ENCODE data around the gene LRRC10B. TPM values are rescaled to one million over a fixed set of nuclear protein-coding genes. Genes with fewer than 3 reads are reported as not detected.

The LRRC10B gene
- total and polyA plus RNA-seq, 2 donors = 2.7 TPM; not detected in 1

DNA sequence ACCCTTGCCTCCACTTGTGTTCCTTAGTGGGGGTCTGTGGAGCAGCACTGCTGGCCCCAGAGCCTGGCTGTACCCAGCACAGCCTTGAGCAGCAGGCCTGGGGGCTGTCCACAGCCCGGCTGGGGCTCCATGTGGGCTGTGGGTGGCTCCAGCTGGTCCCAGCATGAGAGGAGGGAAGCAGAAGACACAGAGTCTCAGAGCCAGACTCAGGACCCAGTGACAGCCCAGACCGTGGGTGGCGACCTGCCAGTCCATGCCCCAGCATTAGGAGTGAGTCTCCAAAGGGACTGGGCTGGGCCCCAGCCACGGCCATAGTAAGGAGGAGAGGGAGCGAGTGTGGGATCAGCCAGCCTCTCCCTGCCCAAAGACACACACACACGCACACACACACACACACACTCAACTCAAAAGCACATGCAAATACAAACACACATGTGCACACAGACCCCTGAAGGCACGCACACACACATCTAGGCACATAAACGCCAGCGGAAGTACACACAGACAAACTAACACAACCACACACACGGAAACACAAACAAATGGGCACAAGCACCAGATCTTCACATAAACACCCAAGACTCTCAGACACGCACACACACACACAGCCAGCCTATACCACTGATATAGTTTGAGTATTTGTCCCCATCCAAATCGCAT, 16.7 kb upstream of the LRRC10B start:
- Histone ChIP-seq H3K27ac (ENCODE audit: low read depth) (no peak overlapping the region), H3K4me3 (ENCODE audit: low read depth, low read length) (no peak overlapping the region), H3K4me1 (ENCODE audit: insufficient read depth) (no peaks in the 10 kb centered on the region), H3K36me3 (ENCODE audit: insufficient read depth) (no peaks in the 10 kb centered on the region)
- no peak for DNase-seq (ENCODE audit: extremely low spot score)
- WGBS = 88% methylated on average over 12 of the region's 12 CpGs

DNA sequence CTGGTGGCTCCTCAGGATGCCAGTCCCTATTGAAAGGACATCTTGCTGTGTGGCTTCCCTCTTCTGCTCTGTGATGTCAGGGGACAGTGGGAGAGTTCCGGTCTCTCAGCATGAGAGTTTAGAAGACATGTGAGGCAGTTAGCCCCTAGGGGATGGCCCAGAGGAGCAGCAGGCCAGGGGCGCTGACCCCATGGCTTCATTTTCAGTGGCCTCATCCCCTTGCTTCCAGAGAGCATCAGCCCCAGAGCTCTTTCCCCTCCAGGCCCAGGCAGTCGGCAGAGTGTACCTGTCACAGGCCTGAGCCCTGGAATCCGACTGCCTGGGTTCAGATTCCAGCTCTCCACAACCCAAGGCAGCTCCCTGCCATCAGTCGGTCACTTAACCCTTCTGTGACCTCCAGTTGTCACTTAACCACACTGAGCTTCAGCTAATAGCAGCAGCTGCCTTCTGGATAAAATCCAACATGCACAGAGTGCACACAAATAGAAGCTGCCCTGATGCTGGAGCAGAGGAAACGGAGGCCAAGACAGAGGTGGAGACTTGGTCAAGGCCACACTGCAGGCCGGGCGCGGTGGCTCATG, 14.1 kb upstream of the LRRC10B start:
- no peak for DNase-seq (ENCODE audit: extremely low spot score)
- Histone ChIP-seq H3K36me3 (ENCODE audit: insufficient read depth) (no peaks in the 10 kb centered on the region), H3K4me1 (ENCODE audit: insufficient read depth) (no peaks in the 10 kb centered on the region), H3K4me3 (ENCODE audit: low read depth, low read length) (no peak overlapping the region), H3K27ac (ENCODE audit: low read depth) (no peak overlapping the region)
- 69% methylated on average over 9 of the region's 9 CpGs for WGBS

DNA sequence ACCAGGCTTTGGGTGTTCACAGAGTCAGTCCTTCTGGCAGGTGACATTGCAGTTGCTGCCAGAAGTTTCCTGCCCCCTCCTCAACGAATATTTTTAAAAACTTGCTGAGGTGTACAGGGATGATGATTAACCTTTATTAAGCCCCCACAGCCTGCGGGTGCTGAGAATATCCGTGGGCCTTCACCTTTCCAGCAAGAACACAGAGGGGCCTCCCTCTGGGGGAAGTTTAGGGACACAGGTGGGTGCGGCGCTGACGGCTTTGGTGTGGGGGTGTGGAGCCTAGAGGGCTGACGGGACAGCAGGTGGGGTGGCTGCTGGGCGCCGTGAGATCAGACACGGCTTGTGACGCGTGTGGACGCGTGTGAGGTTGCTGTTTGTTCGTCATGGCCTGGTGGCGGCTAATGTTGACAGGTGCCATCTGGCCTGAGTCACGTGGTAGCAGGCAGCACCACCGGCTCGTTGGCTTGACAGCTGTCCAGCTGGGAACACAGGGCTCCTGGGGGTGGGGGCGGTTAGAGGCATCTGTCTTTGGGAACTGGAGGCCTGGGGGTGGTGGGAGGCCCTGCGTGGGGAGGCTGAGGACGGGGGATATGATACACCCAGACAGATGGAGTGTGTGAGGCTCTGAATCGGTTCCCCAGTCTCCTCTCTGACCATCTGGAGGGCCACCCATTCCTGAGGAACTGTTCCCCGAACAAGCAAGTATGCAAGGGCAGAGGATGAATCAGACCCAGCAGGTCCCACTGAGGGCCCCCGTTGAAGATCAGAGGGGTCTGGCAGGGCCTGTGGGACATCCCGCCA, 12.5 kb upstream of the LRRC10B start:
- Histone ChIP-seq H3K36me3 (ENCODE audit: insufficient read depth) (no peaks in the 10 kb centered on the region), H3K27ac (ENCODE audit: low read depth) (no peak overlapping the region), H3K4me3 (ENCODE audit: low read depth, low read length) (no peak overlapping the region), H3K4me1 (ENCODE audit: insufficient read depth) (no peaks in the 10 kb centered on the region)
- DNase-seq (ENCODE audit: extremely low spot score) = no peak
- WGBS = 65% methylated on average over 26 of the region's 26 CpGs

DNA sequence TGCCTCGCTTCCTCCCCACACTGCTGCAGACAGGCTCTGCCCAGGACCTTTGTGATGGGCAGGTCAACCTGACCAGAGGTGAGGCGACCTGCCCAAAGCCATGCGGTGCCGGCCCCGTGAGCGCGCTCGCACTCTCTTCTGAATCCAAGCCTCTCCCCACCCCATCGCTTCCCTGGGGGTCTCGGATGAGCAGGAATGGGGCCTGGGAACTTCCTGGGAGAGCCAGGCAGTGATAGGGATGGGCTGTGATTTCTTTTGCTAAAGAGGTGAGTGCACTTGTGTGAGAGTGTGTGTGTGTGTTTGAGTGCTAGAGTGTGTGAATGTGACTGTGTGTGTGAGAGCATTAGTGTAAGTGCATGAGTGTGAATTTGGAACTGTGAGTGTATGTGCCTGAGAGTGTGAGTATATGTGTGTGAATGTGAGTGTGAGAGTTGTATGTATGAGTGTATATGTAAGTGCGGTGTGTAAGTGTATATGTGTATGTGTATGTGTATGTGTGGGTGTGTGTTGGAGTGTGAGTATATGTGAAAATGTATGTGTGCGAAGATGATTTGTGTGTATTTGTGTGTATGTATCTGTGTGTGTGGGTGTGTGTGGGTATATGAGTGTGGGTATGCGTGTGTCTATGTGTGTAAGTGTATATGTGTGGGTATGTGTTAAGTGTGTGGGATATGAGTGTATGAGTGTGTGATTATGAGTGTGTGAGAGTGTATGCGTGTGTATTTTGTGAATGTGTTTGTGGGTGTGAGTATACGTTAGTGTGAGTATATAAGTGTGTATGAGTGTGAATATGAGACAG, 11.7 kb upstream of the LRRC10B start:
- Histone ChIP-seq H3K4me3 (ENCODE audit: low read depth, low read length) (no peak overlapping the region), H3K4me1 (ENCODE audit: insufficient read depth) (no peaks in the 10 kb centered on the region), H3K36me3 (ENCODE audit: insufficient read depth) (no peaks in the 10 kb centered on the region), H3K27ac (ENCODE audit: low read depth) (no peak overlapping the region)
- no peak for DNase-seq (ENCODE audit: extremely low spot score)
- 91% methylated on average over 15 of the region's 15 CpGs for WGBS

DNA sequence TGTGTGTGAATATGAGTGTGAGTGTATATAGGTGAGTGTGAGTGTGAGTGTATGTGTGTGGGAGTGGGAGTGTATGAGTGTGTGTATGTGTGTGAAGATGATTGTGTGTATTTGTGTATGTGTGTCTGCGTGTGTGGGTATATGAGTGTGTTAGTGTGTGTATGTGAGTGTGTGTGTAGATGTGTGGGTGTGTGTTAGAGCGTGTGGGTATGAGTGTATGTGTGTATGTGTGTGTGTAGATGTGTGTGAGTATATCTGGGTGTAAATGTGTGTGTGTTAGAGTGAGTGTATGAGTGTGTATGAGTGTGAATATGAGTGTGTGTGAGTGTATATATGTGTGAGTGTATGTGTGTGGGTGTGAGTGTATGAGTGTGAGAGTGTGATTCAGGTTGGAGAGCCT, 11.1 kb upstream of the LRRC10B start:
- H3K4me3 ChIP-seq (ENCODE audit: low read depth, low read length) = no peak overlapping the region
- H3K36me3 ChIP-seq (ENCODE audit: insufficient read depth) = no peaks in the 10 kb centered on the region
- 91% methylated on average over 2 of the region's 2 CpGs for WGBS
- no peaks in the 10 kb centered on the region for H3K4me1 ChIP-seq (ENCODE audit: insufficient read depth)
- DNase-seq (ENCODE audit: extremely low spot score) = no peak
- H3K27ac ChIP-seq (ENCODE audit: low read depth) = no peak overlapping the region

DNA sequence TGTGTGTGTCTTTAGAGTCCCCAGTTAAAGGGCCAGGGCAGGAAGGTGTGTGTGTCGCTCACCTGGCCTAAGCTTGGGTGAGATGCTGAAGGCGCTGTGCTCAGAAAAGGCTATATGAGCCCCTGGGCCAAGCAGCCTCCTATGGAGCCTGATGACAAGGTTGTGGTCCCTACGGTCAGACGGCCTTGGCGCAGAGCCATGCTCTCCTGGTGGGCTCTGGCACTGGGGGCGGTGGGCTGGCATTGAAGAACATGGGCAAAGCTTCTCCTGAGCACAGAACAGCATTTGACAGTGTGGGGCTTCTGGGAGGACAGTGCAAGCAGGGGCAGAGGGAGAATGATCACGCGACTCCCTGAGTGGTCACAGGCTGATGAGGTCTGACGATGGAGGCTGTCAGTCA, 10.7 kb upstream of the LRRC10B start:
- H3K4me1 ChIP-seq (ENCODE audit: insufficient read depth) = no peaks in the 10 kb centered on the region
- WGBS = 78% methylated on average over 9 of the region's 9 CpGs
- H3K4me3 ChIP-seq (ENCODE audit: low read depth, low read length) = no peak overlapping the region
- no peak overlapping the region for H3K27ac ChIP-seq (ENCODE audit: low read depth)
- no peaks in the 10 kb centered on the region for H3K36me3 ChIP-seq (ENCODE audit: insufficient read depth)
- DNase-seq (ENCODE audit: extremely low spot score) = no peak

DNA sequence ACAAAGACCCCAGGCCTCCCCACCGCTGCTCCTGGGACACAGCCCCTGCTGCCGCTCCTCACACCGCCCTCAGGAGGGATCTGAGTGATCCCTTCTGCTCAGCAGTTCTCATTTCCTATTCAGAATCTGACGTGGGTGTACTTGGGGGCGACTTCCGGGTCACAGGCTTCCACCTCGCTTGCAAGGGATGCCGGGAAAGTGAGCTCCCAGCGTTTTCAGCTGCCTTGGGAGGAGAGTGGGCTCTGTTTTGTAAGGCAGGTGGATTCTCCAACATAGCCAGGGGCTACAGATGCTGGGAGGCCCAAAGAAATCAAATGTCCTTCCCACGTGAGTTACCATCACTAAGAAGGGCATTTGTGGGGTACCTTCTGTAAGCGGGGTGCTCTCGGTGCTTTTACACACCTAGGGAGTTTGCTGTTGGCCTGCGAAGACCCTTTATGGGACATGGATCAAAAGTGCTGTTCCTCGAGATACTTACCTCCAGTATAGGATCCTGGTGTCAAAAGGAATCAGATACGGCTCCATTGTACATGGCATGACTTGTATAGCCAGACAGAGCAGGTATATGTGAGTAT, 9.7 kb upstream of the LRRC10B start:
- no peak overlapping the region for H3K4me3 ChIP-seq (ENCODE audit: low read depth, low read length)
- H3K27ac ChIP-seq (ENCODE audit: low read depth) = no peak overlapping the region
- no peaks in the 10 kb centered on the region for H3K36me3 ChIP-seq (ENCODE audit: insufficient read depth)
- H3K4me1 ChIP-seq (ENCODE audit: insufficient read depth) = no peaks in the 10 kb centered on the region
- no peak for DNase-seq (ENCODE audit: extremely low spot score)
- 79% methylated on average over 15 of the region's 15 CpGs for WGBS

DNA sequence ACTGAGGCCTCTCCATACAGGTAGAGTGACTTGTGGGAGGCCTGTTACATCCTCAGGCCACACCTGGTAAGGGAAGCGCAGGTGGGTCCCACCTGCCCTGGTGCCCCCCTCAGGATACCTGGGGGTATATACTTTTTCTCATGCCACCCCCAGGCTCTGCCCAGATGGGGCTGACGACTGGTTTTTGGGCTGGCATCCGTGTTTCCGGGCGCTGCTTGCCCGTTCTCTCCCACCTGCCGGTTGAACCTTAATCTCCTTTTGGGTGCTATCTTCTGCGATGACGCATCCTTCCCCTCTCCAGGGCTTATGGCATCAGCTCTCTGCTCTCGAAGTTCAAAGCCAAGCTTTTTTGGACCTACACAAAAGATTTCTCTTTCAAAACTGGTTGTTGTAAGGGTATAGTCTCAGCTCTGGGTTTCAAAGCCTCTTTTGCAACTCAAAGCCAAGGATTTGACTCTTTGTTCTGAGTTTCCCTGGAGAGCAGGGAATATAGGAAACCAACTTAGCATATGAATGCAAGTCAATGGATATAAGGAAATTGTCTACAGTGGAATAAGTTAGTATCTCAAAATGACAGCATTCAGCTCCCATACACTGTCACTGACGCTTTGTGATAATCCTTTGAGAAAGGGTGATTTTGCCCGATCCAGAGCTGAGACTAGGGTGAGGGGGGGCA, 8.6 kb upstream of the LRRC10B start:
- no peak overlapping the region for H3K4me3 ChIP-seq (ENCODE audit: low read depth, low read length)
- no peaks in the 10 kb centered on the region for H3K36me3 ChIP-seq (ENCODE audit: insufficient read depth)
- H3K27ac ChIP-seq (ENCODE audit: low read depth) = no peak overlapping the region
- no peak for DNase-seq (ENCODE audit: extremely low spot score)
- WGBS = 58% methylated on average over 12 of the region's 12 CpGs
- H3K4me1 ChIP-seq (ENCODE audit: insufficient read depth) = no peaks in the 10 kb centered on the region

DNA sequence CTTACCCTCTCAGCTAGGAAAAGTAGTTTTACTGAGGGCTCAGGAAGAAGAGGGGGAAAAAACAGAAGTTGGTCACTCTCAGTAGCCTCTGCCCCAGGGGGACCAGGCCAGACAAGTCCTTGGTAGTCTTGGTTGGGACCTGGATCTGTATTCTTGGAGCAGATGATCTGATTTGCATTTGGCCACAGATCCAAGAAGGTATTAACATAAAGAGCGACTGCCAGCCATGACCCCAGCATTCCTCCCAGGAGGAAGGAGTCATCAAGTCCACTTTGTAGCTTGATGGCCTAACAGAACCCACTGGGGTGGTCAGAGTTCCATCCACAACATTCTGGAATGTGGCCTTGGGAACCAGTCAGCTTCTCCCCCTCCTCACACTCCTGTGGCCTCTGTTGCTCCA, 6.0 kb upstream of the LRRC10B start:
- H3K27ac ChIP-seq (ENCODE audit: low read depth) = no peak overlapping the region
- no peaks in the 10 kb centered on the region for H3K36me3 ChIP-seq (ENCODE audit: insufficient read depth)
- H3K4me1 ChIP-seq (ENCODE audit: insufficient read depth) = no peaks in the 10 kb centered on the region
- no peak overlapping the region for H3K4me3 ChIP-seq (ENCODE audit: low read depth, low read length)
- no peak for DNase-seq (ENCODE audit: extremely low spot score)
- WGBS = 83% methylated on average over 1 of the region's 1 CpG

DNA sequence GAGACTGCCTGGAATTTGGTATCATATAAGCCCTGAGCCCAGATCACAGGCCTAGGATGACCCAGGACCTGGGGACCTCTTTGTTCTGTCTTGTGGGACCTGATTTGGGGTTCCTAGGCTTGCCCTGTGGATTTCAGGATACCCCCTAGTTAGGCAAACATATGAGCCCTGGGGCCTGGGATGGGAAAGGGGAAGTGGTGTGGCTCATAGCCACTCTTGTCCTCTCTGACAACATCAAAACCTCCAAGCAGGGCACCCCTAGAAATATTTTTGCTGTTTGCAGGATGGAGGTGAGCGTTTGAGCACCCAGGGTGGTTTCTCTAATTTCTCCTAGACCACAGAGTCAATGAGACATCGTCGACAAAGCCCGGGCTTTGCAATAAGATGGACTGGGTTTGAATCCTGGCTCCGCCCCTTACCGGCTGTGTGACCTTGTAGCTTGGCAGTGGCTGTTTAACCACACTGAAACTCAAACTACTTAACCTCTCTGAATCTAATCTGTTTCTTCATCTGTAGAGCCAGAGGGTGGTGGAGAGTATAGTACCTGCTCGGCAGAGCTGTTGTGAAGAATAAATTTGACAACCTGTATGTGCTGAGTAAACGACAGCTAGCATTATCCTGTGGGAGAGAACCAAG, 5.3 kb upstream of the LRRC10B start:
- H3K36me3 ChIP-seq (ENCODE audit: insufficient read depth) = no peaks in the 10 kb centered on the region
- DNase-seq (ENCODE audit: extremely low spot score) = no peak
- 81% methylated on average over 8 of the region's 8 CpGs for WGBS
- no peaks in the 10 kb centered on the region for H3K4me1 ChIP-seq (ENCODE audit: insufficient read depth)
- H3K4me3 ChIP-seq (ENCODE audit: low read depth, low read length) = no peak overlapping the region
- no peak overlapping the region for H3K27ac ChIP-seq (ENCODE audit: low read depth)

DNA sequence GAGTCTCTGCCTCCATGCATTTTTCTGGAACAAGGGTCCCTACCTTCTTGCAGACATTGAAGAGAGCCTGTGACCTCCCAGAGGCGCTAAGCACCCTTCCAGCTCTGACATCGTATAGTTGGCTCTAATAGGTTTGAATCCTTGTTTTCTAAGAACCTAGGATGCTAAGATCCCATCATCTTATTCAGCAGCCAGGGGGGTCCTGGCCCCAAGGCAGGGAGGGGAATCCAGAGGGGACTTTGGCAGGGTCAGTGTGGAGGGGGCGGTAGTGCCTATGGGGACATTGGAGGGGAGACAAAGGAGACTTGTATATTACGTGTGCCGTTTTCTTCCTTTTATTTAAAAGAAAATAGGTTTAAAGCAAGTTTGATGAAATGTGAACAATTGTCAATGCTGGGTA, 3.4 kb upstream of the LRRC10B start:
- no peak overlapping the region for H3K4me3 ChIP-seq (ENCODE audit: low read depth, low read length)
- no peak overlapping the region for H3K27ac ChIP-seq (ENCODE audit: low read depth)
- no peak for DNase-seq (ENCODE audit: extremely low spot score)
- no peaks in the 10 kb centered on the region for H3K36me3 ChIP-seq (ENCODE audit: insufficient read depth)
- H3K4me1 ChIP-seq (ENCODE audit: insufficient read depth) = no peaks in the 10 kb centered on the region
- WGBS = 85% methylated on average over 5 of the region's 5 CpGs

DNA sequence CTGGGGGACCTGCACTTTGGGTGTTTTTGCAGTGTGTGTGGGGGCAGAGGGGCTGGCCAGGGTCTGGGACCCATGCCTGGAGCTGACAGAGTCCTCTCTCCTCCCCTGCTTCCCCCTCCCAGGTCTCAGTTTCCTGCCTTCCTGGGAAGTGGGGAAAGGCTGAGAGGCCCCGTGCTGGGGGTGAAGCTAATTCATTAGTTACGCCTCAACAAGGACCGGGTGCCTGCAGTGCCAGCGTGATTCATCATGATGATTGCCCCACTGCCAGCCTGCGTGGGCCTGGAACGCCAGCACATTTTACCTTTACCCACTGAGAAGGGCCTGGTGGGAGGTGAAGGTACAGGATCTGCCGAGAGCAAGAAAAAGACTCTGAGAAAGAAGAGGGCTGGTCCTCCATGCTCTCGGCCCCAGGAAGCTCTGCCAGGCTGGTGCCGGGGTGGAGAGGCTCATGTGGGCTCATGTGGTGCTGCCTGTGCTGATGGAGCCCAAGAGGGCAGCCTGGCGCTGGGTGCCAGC, 2.9 kb upstream of the LRRC10B start:
- DNase-seq (ENCODE audit: extremely low spot score) = no peak
- Histone ChIP-seq H3K4me1 (ENCODE audit: insufficient read depth) (no peaks in the 10 kb centered on the region), H3K36me3 (ENCODE audit: insufficient read depth) (no peaks in the 10 kb centered on the region), H3K27ac (ENCODE audit: low read depth) (no peak overlapping the region), H3K4me3 (ENCODE audit: low read depth, low read length) (no peak overlapping the region)
- WGBS = 49% methylated on average over 10 of the region's 10 CpGs
